Measurements from ENCODE around the gene C2orf68. TPM values are rescaled to one million over a fixed set of nuclear protein-coding genes. Genes with fewer than 3 reads are reported as not detected.

Gene C2orf68
- total and polyA plus RNA-seq, 2 of the 13 experiments (the other 11 are each of a cell fraction or from before 2014, with no cell fraction given): 47.1 to 77.4 TPM

DNA sequence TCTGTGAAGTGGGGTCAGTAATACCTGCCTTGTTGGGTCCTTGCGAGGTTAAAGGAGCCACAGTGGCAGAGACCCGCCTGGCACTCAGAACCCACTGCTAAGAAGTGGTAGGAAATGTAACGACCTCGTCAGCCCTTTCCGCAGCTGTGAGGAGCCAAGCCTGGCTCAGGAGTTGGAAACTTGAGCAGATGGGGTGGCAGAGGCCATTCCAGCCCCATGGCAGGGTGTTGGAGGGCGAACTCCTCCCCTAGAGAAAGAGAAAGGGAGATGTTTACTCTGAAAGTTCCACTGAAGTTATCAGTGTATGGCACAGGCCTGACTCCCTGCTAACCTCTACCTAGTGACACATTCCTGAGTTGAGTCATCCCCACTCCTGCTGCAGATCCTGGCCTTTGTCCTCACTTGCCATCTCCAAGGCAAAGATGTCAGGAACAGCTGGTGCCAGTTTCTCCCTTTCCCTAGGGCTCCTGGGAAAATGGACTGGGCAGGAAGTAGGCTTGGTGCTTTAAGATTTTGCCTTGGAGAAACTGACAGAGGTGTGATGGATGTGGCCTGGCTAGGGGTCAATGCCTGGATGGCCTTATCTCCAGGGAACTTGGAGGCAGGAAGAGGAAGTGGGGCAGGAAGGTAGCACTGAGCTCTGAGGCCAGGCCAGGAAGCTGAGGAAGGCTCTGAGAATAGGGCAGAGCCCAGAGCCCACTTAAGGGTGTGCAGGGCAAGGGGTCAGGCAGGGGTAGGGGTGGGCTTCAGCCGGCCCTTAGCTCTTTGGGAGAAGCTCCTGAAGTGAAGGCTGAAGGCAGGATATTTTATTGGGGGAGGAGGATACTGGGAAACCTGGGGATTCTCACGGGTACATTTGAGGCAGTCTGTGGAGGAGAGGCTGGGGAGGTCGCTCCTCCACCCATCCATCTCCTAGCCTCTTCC is 26.7 kb downstream of the C2orf68 start (continued):
- TF ChIP-seq, protein P1, sequence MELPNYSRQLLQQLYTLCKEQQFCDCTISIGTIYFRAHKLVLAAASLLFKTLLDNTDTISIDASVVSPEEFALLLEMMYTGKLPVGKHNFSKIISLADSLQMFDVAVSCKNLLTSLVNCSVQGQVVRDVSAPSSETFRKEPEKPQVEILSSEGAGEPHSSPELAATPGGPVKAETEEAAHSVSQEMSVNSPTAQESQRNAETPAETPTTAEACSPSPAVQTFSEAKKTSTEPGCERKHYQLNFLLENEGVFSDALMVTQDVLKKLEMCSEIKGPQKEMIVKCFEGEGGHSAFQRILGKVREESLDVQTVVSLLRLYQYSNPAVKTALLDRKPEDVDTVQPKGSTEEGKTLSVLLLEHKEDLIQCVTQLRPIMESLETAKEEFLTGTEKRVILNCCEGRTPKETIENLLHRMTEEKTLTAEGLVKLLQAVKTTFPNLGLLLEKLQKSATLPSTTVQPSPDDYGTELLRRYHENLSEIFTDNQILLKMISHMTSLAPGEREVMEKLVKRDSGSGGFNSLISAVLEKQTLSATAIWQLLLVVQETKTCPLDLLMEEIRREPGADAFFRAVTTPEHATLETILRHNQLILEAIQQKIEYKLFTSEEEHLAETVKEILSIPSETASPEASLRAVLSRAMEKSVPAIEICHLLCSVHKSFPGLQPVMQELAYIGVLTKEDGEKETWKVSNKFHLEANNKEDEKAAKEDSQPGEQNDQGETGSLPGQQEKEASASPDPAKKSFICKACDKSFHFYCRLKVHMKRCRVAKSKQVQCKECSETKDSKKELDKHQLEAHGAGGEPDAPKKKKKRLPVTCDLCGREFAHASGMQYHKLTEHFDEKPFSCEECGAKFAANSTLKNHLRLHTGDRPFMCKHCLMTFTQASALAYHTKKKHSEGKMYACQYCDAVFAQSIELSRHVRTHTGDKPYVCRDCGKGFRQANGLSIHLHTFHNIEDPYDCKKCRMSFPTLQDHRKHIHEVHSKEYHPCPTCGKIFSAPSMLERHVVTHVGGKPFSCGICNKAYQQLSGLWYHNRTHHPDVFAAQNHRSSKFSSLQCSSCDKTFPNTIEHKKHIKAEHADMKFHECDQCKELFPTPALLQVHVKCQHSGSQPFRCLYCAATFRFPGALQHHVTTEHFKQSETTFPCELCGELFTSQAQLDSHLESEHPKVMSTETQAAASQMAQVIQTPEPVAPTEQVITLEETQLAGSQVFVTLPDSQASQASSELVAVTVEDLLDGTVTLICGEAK (IDR thresholded peaks at IDR 0.05): no peak
- TF ChIP-seq, protein P1 (CRISPR knock-in tag; IDR thresholded peaks at IDR 0.05): peak; percentile 29; the same call in 1 of the 2 replicates
- TF ChIP-seq ZNF556 (CRISPR knock-in tag; IDR thresholded peaks at IDR 0.05; ENCODE audit: borderline replicate concordance): peak; percentile 63; the same call in 1 of the 2 replicates
- TF ChIP-seq ZNF674 (CRISPR knock-in tag; IDR thresholded peaks at IDR 0.05; ENCODE audit: low read depth): no peak
- TF ChIP-seq ZNF564 (CRISPR knock-in tag; IDR thresholded peaks at IDR 0.05): 0 out of 2 replicates have a peak, but pooled peaks have one; percentile 7
- peak; percentile 96 for TF ChIP-seq RXRA (CRISPR knock-in tag; IDR thresholded peaks at IDR 0.05)
- TF ChIP-seq HNRNPL (IDR thresholded peaks at IDR 0.05; ENCODE audit: low read depth, low read length): 0 out of 2 replicates have a peak, but pooled peaks have one; percentile 17
- peak; percentile 78 for TF ChIP-seq ZNF343 (CRISPR knock-in tag; IDR thresholded peaks at IDR 0.05)
- TF ChIP-seq, protein P2, sequence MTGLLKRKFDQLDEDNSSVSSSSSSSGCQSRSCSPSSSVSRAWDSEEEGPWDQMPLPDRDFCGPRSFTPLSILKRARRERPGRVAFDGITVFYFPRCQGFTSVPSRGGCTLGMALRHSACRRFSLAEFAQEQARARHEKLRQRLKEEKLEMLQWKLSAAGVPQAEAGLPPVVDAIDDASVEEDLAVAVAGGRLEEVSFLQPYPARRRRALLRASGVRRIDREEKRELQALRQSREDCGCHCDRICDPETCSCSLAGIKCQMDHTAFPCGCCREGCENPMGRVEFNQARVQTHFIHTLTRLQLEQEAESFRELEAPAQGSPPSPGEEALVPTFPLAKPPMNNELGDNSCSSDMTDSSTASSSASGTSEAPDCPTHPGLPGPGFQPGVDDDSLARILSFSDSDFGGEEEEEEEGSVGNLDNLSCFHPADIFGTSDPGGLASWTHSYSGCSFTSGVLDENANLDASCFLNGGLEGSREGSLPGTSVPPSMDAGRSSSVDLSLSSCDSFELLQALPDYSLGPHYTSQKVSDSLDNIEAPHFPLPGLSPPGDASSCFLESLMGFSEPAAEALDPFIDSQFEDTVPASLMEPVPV (CRISPR knock-in tag; IDR thresholded peaks at IDR 0.05): peak; percentile 89; the same call in 1 of the 2 replicates
- TF ChIP-seq, protein P3, sequence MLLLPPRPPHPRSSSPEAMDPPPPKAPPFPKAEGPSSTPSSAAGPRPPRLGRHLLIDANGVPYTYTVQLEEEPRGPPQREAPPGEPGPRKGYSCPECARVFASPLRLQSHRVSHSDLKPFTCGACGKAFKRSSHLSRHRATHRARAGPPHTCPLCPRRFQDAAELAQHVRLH (CRISPR knock-in tag; IDR thresholded peaks at IDR 0.05; ENCODE audit: borderline replicate concordance, low read depth): peak; percentile 80; the same call in 1 of the 2 replicates
- TF ChIP-seq, protein P4, sequence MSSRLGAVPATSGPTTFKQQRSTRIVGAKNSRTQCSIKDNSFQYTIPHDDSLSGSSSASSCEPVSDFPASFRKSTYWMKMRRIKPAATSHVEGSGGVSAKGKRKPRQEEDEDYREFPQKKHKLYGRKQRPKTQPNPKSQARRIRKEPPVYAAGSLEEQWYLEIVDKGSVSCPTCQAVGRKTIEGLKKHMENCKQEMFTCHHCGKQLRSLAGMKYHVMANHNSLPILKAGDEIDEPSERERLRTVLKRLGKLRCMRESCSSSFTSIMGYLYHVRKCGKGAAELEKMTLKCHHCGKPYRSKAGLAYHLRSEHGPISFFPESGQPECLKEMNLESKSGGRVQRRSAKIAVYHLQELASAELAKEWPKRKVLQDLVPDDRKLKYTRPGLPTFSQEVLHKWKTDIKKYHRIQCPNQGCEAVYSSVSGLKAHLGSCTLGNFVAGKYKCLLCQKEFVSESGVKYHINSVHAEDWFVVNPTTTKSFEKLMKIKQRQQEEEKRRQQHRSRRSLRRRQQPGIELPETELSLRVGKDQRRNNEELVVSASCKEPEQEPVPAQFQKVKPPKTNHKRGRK (CRISPR knock-in tag; IDR thresholded peaks at IDR 0.05): peak; percentile 55; the same call in 1 of the 2 replicates
- peak; percentile 37 for TF ChIP-seq SPEN (CRISPR knock-in tag; IDR thresholded peaks at IDR 0.05; ENCODE audit: low read depth)
- TF ChIP-seq, protein P5, sequence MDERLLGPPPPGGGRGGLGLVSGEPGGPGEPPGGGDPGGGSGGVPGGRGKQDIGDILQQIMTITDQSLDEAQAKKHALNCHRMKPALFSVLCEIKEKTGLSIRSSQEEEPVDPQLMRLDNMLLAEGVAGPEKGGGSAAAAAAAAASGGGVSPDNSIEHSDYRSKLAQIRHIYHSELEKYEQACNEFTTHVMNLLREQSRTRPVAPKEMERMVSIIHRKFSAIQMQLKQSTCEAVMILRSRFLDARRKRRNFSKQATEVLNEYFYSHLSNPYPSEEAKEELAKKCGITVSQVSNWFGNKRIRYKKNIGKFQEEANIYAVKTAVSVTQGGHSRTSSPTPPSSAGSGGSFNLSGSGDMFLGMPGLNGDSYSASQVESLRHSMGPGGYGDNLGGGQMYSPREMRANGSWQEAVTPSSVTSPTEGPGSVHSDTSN (CRISPR knock-in tag; IDR thresholded peaks at IDR 0.05): peak; percentile 28; the same call in 1 of the 2 replicates
- peak; percentile 74; the same call in 1 of the 2 replicates for TF ChIP-seq NCOA1 (CRISPR knock-in tag; IDR thresholded peaks at IDR 0.05)
